ENCODE results near the gene RAB31.

DNA sequence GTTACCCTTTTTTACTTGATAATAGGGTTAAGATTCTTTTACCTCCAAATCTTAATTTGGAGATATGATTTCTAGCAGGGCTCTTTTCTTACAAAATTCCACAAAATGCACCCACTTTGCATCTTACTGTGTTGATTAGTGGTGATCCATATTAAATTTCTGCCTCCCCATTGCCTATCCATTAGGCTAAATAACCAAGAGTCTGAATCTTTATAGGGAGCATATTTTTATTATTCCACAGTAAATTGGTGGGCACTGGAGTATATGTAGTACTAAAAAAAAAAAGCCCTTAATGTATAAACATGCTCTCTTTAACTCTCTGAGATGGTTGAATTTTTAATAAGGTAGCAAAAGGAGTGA is 169.5 kb downstream of the RAB31 start:
- TF ChIP-seq, protein P1, sequence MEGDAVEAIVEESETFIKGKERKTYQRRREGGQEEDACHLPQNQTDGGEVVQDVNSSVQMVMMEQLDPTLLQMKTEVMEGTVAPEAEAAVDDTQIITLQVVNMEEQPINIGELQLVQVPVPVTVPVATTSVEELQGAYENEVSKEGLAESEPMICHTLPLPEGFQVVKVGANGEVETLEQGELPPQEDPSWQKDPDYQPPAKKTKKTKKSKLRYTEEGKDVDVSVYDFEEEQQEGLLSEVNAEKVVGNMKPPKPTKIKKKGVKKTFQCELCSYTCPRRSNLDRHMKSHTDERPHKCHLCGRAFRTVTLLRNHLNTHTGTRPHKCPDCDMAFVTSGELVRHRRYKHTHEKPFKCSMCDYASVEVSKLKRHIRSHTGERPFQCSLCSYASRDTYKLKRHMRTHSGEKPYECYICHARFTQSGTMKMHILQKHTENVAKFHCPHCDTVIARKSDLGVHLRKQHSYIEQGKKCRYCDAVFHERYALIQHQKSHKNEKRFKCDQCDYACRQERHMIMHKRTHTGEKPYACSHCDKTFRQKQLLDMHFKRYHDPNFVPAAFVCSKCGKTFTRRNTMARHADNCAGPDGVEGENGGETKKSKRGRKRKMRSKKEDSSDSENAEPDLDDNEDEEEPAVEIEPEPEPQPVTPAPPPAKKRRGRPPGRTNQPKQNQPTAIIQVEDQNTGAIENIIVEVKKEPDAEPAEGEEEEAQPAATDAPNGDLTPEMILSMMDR (IDR thresholded peaks at IDR 0.05) = no peak
- TF ChIP-seq POLR2AphosphoS5 (IDR thresholded peaks at IDR 0.05; ENCODE audit: low read depth, low read length) (no peak), TCF7L2 (IDR thresholded peaks at IDR 0.05; ENCODE audit: low read depth, low read length) (no peak)
